HG02885 (cell line): ENCODE measurements around the gene ZNF407.

Experiments used
- ATAC-seq: cut with Tn5 transposase; IDR thresholded peaks from one replicate; pipeline ENCODE4 v1.9.1; 2021; ENCODE audit warnings: mild to moderate bottlenecking; ENCODE audit not compliant: unreplicated experiment, poor library complexity

Gene ZNF407

GRCh38 chr18:74661691-74662090 is 64.0 kb downstream of the ZNF407 start:
- ATAC-seq = no peak

DNA sequence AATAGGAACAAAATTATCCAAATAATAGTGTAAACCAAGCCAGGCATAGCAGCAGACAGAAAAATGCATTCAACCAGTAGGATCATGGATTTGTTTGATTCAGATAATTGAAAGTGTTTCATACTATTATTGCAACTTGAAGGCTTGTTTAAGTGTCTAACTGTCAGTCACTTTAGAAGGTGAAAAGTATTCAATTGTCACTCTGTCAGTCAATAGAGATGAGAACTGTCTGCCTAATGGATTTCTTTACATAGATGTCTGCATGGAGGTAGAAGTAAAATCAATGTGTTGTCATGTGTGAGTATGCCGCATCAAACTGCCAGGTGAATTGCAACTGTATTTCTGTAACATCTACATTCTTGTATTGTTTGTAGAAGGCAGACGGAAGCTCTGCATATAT is 65.0 kb downstream of the ZNF407 start:
- no peak for ATAC-seq

DNA sequence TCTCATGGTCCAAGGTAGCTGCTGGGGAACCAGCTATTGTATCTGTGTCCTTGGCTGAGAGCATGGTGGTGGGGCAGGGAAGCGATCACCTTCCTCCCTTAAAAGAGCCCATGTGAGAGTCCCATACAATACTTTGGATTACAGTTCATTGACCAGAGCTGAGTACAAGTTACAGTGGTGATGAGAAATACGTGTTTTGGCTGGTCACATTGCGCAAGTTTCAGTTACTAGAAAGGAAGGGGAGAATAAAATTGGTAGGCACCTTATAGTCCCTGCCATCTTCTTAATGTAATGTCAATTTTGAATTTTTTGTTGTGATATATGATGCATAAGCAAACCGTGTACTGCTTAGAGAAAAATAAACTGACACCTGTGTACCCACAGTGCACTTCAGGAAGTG is 67.7 kb downstream of the ZNF407 start:
- ATAC-seq = no peak

GRCh38 chr18:74665905-74666304 is 68.2 kb downstream of the ZNF407 start:
- no peak for ATAC-seq

- no peak for ATAC-seq
Observed at GRCh38 chr18:74669136-74669798, 71.6 kb downstream of the ZNF407 start.

DNA sequence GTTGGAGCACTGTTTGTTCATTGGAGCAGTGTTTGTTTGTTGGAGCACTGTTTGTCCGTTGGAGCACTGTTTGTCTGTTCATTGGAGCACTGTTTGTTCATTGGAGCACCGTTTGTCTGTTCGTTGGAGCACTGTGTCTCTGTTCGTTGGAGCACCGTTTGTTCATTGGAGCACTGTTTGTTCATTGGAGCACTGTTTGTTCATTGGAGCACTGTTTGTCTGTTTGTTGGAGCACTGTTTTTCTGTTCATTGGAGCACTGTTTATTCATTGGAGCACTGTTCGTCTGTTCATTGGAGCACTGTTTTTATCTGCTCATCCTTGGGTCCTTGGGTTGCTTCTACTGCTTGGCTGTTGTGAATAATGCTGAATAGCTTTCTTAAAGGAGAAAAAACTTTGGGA is 74.7 kb downstream of the ZNF407 start:
- no peak for ATAC-seq

DNA sequence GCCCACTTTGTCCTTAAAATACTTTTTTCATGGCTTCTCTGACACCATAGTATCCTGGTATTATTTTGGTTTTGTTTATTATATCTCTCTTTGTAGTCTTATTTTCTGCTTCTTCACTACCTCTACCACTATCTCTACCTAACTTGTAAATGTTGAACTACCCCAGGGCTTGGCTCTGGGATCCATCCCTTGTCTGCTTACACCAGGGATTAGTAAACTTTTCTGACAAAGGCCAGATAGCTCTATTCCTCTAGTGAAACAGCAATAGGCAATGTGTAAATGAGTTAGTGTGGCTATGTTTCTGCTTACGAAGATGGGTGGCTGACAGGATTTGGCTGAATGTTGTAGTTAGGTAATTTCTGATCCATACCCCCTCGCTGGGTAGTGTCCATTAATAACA is 76.8 kb downstream of the ZNF407 start:
- ATAC-seq = no peak

GRCh38 chr18:74679006-74679678 is 81.5 kb downstream of the ZNF407 start:
- ATAC-seq = peak; percentile 70

DNA sequence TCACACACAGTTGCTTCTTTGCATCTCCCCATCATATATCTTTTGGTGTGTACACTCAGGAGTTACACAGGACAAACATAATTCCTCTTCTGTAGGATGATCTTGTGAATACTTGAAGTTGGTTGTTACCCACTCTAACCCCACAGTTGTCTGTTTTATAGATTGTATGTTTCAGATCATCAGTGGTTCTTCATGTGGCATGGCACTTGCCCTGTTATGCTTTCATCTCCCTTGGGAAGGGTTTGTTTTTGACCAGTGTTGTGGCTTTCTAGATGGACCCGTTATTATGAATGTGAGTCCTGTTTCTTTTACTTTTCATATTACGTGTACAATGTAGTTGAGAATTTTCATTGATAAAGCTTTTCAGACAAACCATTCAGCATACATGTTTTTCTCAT is 82.0 kb downstream of the ZNF407 start:
- no peak for ATAC-seq

- ATAC-seq = no peak
Observed at GRCh38 chr18:74682141-74682990, 84.7 kb downstream of the ZNF407 start.

- no peak for ATAC-seq
Observed at GRCh38 chr18:74682991-74683297, 85.3 kb downstream of the ZNF407 start.

- no peak for ATAC-seq
Observed at GRCh38 chr18:74683573-74683972, 85.9 kb downstream of the ZNF407 start.

- ATAC-seq = no peak
Observed at GRCh38 chr18:74689251-74689650, 91.6 kb downstream of the ZNF407 start.

DNA sequence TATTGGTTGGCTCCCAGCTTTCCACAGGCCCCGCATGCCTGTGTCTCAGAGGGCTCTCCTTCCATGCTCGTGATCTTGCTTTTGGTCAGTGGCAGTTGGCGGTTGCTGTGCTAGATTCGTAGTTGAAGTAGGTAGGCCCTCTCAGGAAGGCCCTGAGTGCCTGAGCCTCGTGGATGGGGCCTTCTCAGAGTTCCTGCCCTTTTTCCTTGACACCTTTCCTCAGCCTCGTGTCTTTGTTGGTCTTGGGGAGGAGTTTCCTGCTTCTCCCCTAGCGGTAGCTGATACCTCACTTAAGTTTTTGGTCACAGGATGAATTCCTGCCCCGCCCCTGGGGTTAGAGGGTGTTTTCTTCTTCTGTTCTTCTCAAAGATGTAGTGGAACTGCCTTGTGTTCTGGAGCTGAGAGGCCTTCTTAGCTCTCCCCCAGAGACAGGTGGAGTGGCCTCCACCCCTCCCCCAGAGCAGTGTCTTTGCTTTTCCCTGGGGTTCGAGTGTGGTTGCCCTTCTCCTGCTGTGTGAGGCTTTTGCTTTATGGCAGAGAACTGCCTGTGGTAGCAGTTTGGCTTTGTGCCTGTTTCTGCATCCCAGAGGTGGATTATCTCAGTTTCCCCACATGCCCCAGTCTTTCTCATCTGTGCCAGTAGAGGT is 94.8 kb downstream of the ZNF407 start:
- ATAC-seq = no peak

- ATAC-seq = no peak
Observed at GRCh38 chr18:74694436-74694835, 96.8 kb downstream of the ZNF407 start.

- ATAC-seq = no peak
Observed at GRCh38 chr18:74695170-74695569, 97.5 kb downstream of the ZNF407 start.

DNA sequence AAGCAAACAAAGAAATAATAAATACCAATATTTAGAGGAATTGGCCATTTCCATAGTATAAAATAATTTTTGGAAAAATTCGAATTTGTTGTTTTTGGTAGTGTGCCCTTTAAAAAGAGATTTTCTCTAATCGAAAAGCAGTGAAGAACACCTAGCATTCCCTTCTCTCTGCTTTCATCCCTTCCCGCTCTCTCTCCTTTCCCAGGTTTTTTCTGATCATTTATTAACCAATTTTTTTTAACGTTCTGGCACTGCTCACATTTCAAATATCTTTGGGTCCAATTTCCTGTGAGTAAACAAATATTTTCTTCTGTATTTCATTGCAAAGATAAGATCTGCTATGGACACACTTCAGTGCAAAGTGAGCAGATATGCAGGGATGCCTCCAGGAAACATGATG is 101.2 kb downstream of the ZNF407 start:
- no peak for ATAC-seq

- no peak for ATAC-seq
Observed at GRCh38 chr18:74699455-74699854, 101.8 kb downstream of the ZNF407 start.

GRCh38 chr18:74702950-74703349 is 105.3 kb downstream of the ZNF407 start:
- no peak for ATAC-seq

GRCh38 chr18:74708169-74708568 is 110.5 kb downstream of the ZNF407 start:
- no peak for ATAC-seq

- ATAC-seq = no peak
Observed at GRCh38 chr18:74709452-74709851, 111.8 kb downstream of the ZNF407 start.
